Ovary (tissue), 3 donors: ENCODE data around the gene PPP1R14C.

Source experiments
- CTCF ChIP-seq, 3 donors: fragments of 450-650 bp in 2 of 3; fragments of 200-600 bp in 1 of 3; IDR thresholded peaks; one replicate each; pipeline versions ENCODE4 v1.5.1 to v1.8.0; 2016 to 2022; ENCODE audit warnings: antibody characterized with exemption in 3 of 3, mild to moderate bottlenecking in 1 of 3
- EP300 ChIP-seq: sonication (generic); formaldehyde crosslinking; IDR thresholded peaks from one replicate; pipeline ENCODE4 v1.6.1; 2017; ENCODE audit warnings: antibody characterized with exemption
- POLR2A ChIP-seq: fragments of 450-650 bp; IDR thresholded peaks from one replicate; pipeline ENCODE4 v1.6.1; 2017; ENCODE audit warnings: antibody characterized with exemption, mild to moderate bottlenecking, moderate library complexity
- donor health status: DM: no; HTN: no; CAD: no.

- TF ChIP-seq EP300 (no peak), CTCF (IDR thresholded peaks at IDR 0.05) (no peak), POLR2A (no peak)
Measured at GRCh38 chr6:150203378-150203777, 60.5 kb downstream of the PPP1R14C start.
